Glutamatergic neuron (in vitro differentiated cells): ENCODE data around the gene SAPCD1. TPM values are rescaled to one million over a fixed set of nuclear protein-coding genes. Genes with fewer than 3 reads are reported as not detected.

Experiments
- DNase-seq: peaks from one replicate; pipeline ENCODE4 v3.0.0; 2022
- H3K27ac Mint-ChIP-seq: one replicate; pipeline ENCODE4 v1.8.0; 2020; ENCODE audit warnings: mild to moderate bottlenecking, mixed read lengths, inconsistent platforms; ENCODE audit not compliant: unreplicated experiment
- H3K27me3 Mint-ChIP-seq: one replicate; pipeline ENCODE4 v1.8.0; 2020; ENCODE audit warnings: mild to moderate bottlenecking, moderate library complexity, mixed read lengths, inconsistent platforms; ENCODE audit not compliant: unreplicated experiment
- H3K36me3 Mint-ChIP-seq: one replicate; pipeline ENCODE4 v1.8.0; 2020; ENCODE audit warnings: mild to moderate bottlenecking, mixed read lengths, inconsistent platforms; ENCODE audit not compliant: unreplicated experiment
- H3K4me1 Mint-ChIP-seq: one replicate; pipeline ENCODE4 v1.8.0; 2020; ENCODE audit warnings: mild to moderate bottlenecking, low read depth, mixed read lengths, inconsistent platforms; ENCODE audit not compliant: unreplicated experiment
- H3K4me3 Mint-ChIP-seq: one replicate; pipeline ENCODE4 v1.8.0; 2020; ENCODE audit warnings: mild to moderate bottlenecking, mixed read lengths, inconsistent platforms; ENCODE audit not compliant: unreplicated experiment
- H3K9me3 Mint-ChIP-seq: one replicate; pipeline ENCODE4 v1.8.0; 2020; ENCODE audit warnings: mild to moderate bottlenecking, moderate library complexity, mixed read lengths, inconsistent platforms; ENCODE audit not compliant: unreplicated experiment
- CTCF ChIP-seq: fragments of 200-600 bp; sonication (generic); IDR thresholded peaks from one replicate; pipeline ENCODE4 v1.5.0; 2021; ENCODE audit not compliant: partially characterized antibody, unreplicated experiment
- total RNA-seq: library from RNA; stranded (reverse); fragmentation: NEBNext Ultra II Directional; extraction: Animal tissue kit (Norgen Biotek cat#: 25700); gene quantifications from one replicate; pipeline ENCODE4 v1.2.1, GENCODE V29; 2021; ENCODE audit not compliant: unreplicated experiment

SAPCD1 gene
- total RNA-seq, 1 donor from 2014 or later = 3.7 TPM

DNA sequence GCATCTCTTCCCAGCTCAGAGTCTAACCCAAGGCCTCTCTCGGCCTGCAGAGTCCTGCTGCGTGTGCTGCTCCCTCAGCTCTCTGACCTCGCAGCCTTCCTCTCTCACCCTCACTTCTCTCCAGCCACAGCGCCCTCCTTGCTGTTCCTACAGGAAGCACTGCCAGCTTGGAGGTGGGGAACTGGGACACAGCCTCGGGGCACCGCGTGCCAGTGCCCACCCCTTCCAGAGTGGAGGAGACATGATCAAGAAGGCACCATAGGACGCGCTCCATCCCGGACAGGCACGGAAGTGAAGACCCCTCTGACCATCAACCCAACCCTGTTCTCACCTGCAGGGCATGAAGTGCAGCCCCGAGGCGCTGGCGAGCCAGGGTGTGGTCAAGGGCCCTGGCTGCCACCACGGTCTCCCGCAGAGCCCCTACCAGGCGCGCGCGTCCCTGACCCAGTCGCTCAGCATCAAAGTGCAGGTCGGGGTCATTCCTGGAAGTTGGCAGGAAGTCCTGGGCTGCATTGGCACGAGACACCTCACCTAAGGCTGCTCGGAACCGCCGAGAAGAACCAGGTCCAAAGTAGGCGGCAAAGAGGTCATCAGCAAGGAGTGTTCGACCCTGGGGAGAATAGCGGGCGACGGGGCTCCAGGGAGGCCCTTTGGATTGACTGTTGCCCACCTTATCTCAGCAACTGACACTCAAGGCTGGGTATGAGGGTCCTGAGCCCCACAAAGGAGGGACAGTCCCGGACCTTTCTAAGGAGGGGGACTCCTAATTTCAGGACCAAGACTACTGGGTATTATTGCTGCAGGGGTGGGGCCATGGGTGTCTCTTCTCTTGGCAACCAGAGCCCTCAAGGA is 13.4 kb downstream of the SAPCD1 start:
- no peak overlapping the region for H3K27ac Mint-ChIP-seq
- H3K4me3 Mint-ChIP-seq = no peak overlapping the region
- no peaks in the 10 kb centered on the region for H3K27me3 Mint-ChIP-seq
- H3K9me3 Mint-ChIP-seq = peaks cover 1% of the 10 kb centered on the region
- DNase-seq = no peak
- H3K36me3 Mint-ChIP-seq = no peaks in the 10 kb centered on the region
- H3K4me1 Mint-ChIP-seq = no peaks in the 10 kb centered on the region
- no peak for TF ChIP-seq CTCF

DNA sequence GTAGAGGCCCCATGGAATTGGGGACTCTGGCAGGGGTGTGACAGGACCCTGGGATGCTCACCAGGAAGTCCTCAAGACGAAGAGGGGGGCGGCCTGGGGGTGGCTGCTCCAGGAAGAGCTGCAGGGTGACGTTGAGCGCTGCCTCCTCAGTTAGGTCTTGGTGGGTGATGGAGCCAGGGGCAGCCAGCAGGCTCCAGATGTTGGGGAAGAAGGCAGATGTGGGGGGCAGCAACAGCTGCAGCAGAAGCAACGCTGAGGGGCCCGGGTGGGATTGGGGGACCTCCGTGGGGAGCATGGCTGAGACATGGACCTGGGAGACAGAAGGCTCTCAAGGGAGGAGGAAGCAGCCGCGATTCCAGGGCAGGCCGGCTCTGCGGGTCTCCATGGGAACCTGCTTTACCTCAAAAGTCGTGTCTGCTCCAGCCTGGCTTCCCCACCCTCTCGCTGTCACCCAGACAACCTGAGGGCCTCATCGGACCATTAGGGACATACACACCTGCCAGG is 14.1 kb downstream of the SAPCD1 start:
- H3K27ac Mint-ChIP-seq = no peak overlapping the region
- H3K4me1 Mint-ChIP-seq = no peaks in the 10 kb centered on the region
- H3K9me3 Mint-ChIP-seq = peaks cover 1% of the 10 kb centered on the region
- H3K4me3 Mint-ChIP-seq = no peak overlapping the region
- no peak for DNase-seq
- no peak for TF ChIP-seq CTCF
- no peaks in the 10 kb centered on the region for H3K36me3 Mint-ChIP-seq
- H3K27me3 Mint-ChIP-seq = no peaks in the 10 kb centered on the region

GRCh38 chr6:31776989-31777666 is 14.7 kb downstream of the SAPCD1 start, which contains the start of gene VWA7:
Gene VWA7, minus strand, starts transcription at chr6:31777328. Its CDS starts 549 bp downstream, at chr6:31776779.
- H3K27me3 Mint-ChIP-seq = no peaks in the 10 kb centered on the region
- H3K4me3 Mint-ChIP-seq = no peak within 1 kb of the TSS
- TF ChIP-seq CTCF = no peak
- H3K9me3 Mint-ChIP-seq = peaks cover 2% of the 10 kb centered on the region
- H3K4me1 Mint-ChIP-seq = no peaks in the 10 kb centered on the region
- no peak within 1 kb of the TSS for H3K27ac Mint-ChIP-seq
- no peaks in the 10 kb centered on the region for H3K36me3 Mint-ChIP-seq
- DNase-seq = peak; percentile 29

DNA sequence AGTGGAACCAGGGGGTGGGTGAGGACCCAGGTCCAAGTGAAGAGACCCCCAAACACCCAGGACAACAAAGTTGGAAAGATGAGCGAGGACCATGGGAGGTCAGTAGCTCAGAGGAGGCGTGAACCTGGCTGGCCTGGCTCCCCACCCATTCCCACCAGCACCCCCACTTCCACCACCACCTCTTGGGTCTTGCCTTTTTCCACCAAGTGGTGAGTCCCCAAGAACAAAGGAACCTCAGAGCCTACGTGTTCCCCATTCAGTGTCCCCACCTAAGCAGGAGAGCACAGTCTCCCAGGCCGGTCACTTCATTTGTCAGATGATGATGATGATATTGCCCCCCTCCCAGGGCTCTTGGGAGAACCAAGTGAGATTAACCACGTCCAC is 15.2 kb downstream of the SAPCD1 start:
- DNase-seq = no peak
- Mint-ChIP-seq H3K4me1 (no peaks in the 10 kb centered on the region), H3K4me3 (no peak overlapping the region), H3K36me3 (no peaks in the 10 kb centered on the region), H3K27ac (no peak overlapping the region), H3K27me3 (no peaks in the 10 kb centered on the region), H3K9me3 (peaks cover 2% of the 10 kb centered on the region)
- no peak for TF ChIP-seq CTCF

DNA sequence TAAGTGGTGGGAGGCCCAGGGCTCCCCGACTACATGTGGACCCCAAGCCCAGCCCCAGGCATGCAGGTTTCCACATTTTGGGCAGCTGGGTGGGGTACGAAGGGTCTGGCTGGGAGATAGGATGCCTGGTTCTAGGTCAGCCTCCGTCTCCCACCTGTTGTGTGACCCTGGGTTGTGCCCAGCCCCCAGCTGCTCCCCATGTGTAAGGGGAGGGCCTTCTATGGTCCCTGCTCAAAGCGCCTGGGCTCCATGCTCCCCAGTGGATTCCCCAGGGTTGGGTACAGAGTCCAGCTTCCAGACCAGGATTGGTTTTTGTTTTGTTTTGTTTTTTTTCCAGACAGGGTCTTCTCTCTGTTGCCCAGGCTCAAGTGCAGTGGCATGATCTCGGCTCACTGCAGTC is 15.7 kb downstream of the SAPCD1 start:
- TF ChIP-seq CTCF = no peak
- Mint-ChIP-seq H3K27me3 (no peaks in the 10 kb centered on the region), H3K4me3 (no peak overlapping the region), H3K27ac (no peak overlapping the region), H3K36me3 (no peaks in the 10 kb centered on the region), H3K9me3 (peaks cover 2% of the 10 kb centered on the region), H3K4me1 (no peaks in the 10 kb centered on the region)
- DNase-seq = no peak
